NOMO-1 (cell line): Measurements from ENCODE around the gene QSOX2.
A peak's percentile ranks its signal among the peaks of the same experiment; 100 is the strongest.

Experiments
- DNase-seq, 2 experiments: peaks; one replicate each; lab custom pipeline; 2025; ENCODE audit not compliant: unreplicated experiment in 2 of 2; lab: John Stamatoyannopoulos, UW

QSOX2 gene, protein sequence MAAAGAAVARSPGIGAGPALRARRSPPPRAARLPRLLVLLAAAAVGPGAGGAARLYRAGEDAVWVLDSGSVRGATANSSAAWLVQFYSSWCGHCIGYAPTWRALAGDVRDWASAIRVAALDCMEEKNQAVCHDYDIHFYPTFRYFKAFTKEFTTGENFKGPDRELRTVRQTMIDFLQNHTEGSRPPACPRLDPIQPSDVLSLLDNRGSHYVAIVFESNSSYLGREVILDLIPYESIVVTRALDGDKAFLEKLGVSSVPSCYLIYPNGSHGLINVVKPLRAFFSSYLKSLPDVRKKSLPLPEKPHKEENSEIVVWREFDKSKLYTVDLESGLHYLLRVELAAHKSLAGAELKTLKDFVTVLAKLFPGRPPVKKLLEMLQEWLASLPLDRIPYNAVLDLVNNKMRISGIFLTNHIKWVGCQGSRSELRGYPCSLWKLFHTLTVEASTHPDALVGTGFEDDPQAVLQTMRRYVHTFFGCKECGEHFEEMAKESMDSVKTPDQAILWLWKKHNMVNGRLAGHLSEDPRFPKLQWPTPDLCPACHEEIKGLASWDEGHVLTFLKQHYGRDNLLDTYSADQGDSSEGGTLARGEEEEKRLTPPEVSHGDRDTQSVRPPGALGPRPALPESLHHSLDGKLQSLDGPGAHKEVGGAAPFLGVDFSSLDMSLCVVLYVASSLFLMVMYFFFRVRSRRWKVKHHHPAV

DNA sequence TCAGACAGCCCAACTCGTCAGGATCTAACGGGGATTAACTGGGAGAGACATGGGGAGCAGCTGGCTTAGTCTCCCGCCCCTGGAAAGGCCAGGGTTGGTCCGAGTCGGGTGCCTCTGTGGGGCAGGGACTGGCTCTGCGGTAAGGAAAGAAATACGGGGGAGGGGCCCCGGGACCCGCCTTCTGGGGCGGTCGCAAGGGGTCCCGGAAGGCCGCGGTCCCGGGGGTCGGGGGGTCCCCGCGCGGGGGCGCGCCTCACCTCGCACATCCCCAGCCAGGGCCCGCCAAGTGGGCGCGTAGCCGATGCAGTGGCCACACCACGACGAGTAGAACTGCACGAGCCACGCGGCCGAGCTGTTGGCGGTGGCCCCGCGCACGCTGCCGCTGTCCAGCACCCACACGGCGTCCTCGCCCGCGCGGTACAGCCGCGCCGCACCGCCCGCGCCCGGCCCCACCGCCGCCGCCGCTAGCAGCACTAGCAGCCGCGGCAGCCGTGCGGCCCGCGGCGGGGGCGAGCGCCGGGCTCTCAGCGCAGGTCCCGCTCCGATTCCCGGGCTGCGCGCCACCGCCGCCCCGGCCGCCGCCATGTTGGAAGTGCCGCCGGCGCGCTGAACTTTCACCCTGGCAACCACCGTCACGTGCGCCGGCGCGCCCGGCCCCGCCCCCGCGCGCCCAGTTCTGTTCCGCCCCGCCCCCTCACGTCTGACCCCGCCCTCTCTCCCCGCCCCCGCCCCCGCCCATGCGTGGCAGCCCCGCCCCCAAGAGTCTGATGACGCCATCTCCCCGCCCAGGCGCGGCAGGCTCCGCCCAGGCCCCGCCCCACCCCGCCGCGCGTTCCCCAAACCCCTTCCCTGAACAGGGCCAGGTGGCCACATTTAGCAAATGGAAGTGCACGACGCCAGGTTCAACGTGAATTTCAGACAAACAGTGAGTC lies at the start of gene QSOX2:
QSOX2 (minus strand) TSS at position 594 of the 932 bp plus-strand sequence; CDS start at position 585, 9 bp downstream.
- peak; percentile 77 to 90 for DNase-seq

DNA sequence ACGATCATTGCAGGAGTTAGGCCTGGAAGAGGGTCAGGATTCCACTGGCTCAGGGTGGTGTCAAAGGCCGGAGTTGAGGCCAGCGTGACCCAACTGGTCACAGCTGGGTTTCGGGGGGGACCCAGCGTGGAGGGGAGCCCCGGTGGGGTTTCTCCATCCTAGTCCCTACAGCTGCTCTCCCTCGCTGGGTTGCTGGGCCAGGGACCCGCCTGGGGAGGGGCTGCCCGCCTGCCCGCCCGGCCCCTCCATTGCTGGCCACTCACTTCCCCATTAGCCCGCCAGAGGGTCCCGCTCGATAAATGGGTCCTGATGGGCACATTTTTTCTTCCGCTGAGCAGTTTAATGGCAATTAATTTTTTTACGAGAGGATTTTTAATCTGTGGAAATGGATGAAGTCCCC lies 49.4 kb upstream of the QSOX2 start:
- DNase-seq, result no peak

DNA sequence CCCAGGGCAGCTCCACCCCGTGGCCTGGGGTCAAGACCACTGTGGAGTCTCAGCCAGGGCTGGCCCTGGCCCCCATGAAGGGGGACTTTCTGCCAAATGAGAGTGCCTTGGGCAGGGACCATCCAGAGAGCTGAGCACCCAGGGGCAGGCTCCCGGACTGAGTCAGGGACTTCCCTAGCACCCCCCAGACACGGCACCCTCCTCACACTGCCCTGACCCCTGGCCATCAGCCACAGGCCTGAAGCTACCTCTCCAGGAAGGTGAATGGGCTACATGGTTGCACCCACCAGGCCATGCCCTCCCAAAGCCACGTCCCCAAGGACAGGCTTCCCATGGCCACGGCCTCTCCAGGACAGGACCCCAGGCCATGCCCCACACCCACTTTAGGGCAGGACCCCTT lies 48.8 kb upstream of the QSOX2 start:
- DNase-seq, result no peak

DNA sequence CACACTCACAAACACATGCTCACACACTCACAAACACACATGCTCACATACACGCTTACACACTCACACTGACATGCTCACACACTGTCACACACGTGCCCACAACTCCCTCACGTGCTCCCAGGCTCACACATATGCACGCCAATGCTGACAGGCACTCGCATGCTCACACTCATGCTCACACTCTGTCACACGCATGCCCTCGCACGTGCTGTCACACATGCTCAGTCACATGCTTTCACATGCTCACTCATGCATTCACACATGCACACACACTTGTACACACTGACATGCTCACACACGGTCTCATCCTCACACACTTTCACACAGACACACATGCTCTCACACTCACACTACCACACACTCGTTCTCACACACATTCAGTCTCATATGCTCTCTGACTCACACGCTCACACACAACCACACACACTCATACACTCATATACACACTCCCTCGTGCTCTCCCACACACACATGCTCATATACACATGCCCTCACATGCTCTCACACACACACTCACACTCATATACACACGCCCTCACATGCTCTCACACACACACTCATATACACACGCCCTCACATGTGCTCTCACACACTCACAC lies 48.0 kb upstream of the QSOX2 start:
- no peak for DNase-seq

DNA sequence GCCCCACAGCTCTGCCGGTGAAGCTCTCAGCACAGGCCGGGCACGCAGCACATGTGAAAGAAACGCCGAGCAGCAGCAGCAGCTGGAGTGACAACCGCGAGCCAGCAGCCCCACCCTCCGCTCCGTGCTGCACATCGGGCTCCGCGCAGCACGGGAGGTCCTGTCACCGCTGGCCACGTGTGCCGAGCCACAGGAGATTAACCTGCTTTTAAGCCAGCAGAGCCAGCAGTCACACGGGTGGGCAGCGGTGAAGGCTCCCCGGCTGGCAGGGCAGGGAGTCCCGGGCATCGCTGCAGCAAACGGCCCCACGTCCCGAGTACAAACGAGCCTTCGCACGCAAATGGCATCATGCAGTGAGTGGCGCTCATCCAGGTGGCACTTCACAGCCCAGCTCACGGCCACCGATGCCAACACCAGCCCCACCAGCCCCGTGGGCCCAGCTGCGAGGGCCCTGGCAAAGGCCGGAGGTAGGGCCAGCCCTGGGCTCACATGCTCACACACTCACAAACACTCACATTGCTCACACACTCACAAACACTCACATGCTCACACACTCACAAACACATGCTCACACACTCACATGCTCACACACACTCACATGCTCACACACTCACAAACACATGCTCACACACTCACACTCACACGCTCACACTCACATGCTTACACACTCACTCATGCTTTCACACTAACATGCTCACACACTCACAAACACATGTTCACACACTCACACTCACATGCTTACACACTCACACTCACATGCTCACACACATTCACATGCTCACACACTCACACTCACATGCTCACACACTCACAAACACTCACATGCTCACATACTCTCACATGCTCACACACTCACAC lies 47.2 kb upstream of the QSOX2 start:
- DNase-seq, result no peak

DNA sequence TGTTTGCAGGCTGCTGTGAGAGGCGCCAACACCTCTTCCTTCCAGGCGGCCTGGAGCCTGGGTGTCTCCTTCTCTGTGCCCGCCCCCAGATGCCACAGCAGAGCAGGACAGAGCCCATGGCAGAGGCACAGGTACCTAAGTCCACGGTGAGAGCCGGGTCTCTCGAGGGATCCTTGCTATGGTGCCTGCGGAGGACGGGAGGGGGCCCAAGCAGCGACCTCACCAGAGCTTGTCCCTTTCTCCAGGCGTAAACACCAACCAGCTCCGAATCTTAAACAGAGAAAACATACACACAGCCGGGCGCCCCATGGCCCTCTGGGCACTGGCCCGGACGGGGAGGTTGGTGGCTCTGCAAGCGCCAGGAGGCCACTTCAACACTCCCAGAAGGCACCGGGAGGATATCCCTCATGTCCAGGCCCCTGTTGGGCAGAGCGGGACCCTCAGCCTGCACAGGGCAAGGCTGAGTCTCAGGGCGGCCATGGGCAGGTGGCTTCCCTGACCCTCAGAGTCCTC lies 46.5 kb upstream of the QSOX2 start:
- DNase-seq, result no peak

DNA sequence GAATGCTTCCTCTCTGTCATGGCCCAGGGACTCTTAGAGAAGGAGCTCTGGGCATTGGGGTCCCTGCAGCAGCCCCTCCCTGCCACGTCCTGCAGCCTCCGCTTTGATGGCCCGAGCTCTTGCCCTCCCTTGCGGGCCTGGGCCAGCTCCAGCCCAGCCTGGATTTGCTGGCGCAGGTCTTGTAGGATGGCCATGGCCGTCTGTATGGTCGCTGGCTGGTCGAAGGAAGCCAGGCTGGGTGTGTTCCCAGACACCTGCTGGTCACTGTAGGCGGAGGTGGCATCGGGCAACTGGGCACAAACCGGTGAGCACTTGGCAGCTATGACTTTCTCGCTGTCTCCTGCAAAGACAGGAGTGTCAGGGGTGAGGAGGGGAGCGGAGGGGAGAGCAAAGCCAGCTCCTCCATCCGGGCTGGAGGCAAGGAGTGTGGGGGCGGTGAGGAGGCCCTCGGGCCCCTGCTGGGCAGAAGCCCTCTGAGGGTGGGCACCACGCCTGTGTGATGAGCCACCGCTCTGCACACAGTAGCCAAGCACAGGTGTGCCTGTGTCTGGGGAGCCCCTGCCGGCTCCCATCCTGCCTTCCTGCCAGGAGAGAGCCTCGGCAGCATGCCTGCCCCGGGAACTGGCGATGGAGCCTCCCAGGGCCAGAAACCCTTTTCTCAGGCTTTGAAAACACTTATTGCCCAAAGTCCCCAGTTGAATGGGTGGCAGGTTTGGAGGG lies 45.9 kb upstream of the QSOX2 start:
- no peak for DNase-seq

DNA sequence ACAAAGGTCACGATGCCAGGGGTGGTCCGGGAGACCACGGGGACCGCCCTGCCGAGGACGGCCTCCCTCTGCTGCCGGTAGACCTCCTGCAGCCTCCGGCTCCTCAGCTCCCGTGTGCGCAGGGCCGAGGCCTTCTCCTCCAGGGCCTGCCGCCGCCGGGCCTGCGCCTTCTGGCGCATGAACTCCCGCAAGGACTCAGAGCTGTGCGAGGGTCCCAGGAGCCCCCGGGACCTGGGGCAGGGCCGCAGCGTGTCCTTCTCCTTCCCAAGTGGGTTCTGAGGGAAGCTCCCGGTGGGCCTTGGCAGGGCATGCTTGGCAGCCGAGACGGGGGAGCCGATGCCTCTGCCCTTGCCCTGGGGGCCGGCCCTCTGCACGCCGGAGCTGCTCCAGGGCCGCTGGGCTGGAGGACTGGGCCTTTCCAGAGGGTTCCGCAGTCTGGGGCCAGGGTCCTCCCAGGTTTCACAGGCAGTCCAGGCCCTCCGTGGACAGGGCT lies 44.9 kb upstream of the QSOX2 start:
- no peak for DNase-seq

DNA sequence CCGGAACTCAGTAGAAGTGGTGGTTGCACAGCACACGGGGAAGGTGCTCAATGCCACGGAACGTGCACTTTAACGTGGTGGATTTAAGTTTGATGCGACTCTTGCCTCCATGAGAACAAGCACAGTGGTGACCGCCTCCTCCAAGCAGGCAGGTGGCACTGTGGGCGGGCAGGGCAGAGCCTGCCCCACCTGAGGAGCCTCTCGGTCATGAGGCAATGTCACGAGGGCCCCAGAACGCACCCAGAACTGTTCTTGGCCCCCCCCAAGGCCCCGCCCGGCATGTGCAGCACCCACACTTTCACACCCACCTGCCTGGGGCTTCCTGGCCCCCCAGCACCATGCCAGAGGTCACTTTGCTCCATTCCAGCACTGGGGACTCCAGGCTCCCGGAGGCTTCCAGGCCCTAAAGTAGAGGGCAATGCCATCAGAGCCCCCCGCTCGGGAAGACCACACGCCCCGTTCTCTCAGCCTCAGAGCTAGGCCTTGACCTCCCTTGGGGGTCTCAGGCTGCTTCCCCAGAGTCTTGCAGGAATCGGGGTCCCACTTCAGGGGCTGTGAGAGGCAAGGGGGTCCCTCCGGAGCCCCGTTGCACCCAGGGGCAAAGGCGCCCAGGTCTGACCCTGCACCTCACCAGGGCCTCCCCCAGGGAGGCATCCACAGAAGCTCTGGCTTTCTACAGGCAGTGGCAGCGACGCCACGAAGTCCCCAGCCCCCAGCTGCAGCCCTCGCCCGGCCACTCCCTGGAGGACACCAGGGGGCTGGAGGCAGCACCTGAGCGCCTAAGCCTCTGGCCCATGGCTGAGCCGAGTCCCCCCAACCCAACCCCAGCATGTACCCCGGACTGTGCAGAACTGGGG lies 44.3 kb upstream of the QSOX2 start:
- DNase-seq, result no peak

DNA sequence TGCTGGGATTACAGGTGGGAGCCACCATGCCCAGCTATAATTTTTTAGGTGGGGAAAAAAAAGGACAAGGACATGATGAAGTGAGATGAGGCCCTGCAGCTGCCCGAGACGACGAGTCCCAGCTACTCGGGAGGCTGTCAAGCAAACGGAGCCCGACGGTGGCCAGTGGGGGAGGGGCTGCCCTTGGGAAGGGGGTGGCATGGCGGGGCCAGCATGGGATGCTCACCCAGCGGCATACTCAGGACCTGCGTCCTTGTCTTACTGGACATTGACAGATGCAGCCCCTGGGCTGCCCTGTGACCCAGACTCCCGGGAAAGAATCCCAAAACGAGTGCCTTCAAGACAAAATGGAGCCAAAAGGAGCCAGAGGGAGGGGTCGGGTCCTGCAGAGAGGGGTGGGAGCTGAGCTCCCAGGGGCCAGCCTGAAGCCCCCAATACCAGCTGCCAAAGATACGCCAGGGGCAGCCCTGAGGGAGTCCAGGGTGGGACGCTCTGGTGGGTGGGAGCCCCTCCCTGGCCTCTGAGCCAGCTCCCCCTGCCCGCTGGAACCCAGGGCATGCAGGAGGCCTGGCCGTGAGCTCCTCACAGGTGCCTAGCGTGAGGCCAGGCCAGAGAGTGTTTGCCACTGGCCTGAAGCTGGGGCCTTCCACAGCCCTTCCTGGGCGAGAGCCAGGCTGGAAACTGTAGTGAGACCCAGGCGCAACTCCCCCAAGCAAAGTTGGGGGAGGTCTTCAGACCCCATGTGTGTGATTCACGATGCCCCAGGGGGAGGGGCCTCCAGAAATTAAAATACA lies 42.5 kb upstream of the QSOX2 start:
- DNase-seq, result no peak

DNA sequence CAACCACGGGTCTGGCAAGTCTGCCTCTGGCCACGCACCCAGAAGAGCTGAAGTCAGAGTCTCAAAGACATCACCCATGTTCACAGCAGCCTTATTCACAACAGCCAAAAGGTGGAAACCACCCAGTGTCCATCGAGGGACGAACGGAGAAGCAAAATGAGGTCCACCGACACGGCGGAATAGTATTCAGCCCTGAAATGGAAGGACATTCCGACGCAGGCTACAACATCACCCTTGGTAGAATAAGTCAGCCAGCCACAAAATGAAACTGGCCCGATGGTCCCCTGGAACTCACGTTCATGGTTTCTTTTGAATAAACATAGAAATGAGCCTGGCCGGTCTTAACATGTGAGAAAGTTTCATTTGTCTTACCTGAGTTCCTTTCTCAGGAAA lies 41.4 kb upstream of the QSOX2 start:
- no peak for DNase-seq

DNA sequence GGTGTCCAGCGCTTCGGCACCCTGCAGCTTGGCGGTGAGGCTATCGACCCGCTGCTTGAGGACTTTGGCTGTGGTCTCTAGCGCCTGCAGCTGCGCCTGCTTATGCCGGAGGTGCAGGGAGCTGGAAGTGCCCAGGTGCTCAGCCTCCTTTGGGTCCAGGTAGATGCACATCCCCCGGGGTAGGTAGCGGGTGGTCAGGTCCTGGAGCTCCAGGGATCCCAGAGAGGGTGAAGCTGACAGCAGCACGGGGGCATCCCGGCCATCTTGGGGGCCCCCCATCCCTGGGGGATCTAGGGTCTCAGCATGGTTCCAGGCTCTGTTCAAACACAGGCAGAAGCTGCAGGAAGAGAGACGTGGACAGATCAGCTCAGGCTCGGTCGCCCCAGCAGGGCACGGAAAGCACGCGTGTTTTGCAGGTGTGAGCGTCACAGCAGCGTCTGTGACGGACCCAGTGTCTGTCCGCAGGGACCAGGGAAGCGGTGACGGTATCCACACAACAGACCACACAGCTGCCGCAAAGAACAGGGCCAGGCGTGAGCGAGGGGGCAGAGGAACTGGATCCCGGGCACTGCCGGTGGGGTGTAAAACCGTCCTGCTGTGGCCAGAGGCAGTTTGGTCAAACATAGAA lies 40.9 kb upstream of the QSOX2 start:
- no peak for DNase-seq

DNA sequence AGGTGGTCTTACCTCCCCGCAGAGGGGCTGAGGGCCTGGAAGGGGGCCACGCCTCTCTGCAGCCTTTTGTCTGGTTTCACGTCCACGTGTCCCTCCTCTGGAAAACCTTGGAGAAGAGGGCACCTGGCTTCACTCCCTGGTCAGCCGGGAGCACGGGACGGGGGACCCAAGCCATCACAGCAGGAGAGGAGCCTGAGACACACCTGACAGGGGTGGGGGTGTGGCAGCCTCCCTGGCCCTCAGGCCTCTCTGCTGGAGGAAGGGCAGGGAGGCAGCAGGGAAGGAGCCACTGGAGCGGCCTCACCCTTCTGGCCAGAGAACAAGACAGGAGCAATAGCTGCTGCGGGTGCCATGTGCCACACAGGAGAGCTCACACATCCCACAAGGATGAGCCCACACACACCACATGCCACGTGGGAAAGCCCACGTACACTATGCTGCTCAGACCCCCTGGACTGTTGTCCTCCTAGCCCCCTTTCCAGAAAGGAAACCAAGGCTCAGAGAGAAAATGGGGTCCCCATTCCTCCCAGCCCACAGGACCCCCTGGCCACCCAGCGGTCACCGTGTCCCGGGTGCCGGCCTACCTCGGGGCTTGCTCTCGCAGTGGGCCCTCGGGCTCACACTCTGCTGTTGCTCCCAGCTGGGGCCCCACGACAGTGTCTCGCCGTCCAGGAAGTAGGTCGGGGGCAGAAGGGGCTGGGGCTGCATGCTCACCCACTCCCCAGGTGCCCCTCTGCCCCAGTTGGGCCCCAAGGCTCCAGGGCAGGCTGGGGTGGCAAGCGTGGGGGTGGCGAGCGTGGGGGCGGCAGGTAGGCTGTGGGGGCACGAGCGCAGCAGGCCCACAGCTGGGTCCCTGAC lies 40.1 kb upstream of the QSOX2 start:
- DNase-seq, result no peak

DNA sequence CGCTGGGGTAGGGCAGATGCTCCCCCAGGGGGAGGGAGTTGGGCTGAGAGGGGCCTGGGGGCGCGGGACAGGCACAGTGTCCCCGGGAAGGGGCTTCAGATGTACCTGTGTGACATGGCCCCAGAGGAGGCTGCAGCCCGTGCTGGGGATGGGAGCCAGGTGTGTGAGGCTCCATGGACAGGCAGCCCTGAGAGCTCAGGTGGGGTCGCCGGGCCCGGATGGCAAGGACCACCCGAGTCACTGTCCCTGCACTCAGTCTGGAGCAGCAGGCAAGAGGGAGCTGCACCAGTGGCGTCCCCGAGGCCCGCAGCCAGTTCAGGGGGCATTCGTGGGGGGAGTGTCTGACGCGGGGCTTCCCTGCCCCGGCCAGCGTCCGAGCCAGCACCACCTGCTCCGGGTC lies 39.3 kb upstream of the QSOX2 start:
- no peak for DNase-seq

DNA sequence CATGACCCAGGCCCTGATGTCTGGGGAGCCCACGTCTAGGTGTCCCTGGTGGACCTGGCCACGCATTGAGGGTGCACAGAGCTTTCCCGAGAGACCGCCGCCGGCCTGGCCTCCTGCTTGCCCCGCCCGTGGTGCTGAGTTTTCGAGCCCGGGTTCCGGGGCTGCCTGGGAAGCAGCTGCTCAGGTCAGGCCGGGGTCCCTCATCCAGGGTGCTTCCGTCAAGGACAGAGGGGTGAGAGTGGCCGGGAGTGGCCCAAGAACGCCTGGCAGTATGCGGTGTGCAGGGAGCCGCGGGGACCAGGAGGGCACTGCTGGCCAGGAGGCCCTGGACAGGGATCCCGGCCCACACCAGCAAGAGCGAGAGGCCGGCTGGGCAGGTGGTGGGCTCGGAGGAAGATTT lies 38.7 kb upstream of the QSOX2 start:
- DNase-seq, result no peak
